Measurements from ENCODE around the gene SBNO2.

Gene SBNO2

DNA sequence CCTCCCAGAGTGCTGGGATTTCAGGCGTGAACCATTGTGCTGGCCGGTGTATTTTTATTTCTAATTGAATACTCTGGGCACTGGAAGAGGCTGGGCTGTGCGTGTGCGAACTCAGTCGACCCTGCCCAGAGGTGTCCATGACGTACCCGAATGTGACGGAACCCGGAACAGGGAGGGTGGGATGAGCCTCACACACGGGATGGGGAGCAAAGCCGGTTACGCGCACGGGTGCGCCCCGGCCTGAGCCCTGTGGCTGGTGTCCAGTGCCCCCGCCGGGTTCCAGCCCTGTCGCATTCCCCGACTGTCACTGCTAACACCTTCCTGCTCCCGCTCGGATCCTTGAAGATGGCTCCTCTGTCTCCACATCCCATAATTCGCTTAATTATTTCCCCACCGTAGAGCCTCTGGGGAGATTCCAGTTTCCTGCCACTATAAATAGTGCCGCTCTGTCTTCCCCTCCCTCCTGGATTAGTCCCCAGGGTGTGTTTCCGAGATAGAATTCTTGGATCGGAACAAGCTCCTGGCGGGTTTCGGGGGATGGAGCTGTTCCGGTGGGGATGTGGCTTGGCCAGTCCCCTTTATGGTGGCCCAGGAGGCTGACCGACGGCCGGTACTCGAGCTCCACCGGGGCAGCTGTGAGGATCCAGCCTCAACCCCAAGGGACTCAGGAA lies 22.0 kb downstream of the SBNO2 start:
- no peak for DNase-seq

DNA sequence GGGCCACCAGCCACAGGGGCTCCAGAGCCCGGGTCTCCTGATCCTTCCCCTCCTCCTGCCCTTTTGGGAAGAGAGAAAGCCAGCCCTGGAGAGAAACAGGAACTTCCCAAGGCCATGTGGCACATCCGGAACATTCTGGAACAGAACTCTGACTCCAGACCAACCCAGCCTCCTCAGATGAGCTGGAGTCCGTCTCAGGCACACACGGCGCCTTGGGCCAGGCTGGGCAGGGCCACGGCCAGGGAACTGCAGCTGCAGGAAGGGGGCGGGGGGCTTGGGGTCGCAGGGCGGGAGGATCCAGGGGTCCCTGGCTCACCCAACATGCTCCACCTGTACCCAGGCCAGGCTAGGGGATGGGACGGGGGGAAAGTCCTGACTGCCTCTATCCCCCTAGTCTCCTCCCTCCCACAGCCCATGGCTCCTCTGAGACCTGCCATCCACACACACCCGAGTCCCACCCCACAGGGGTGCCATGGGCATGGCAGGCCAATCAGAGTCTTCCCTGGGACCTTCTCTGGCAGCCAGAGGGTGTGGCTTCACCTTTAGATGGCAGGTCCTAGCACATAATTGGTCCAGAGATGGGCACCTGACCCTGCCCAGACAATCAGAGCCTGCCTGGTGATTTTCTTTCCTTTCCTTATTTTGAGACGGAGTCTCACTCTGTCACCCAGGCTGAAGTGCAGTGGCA lies 22.9 kb downstream of the SBNO2 start:
- no peak for DNase-seq

DNA sequence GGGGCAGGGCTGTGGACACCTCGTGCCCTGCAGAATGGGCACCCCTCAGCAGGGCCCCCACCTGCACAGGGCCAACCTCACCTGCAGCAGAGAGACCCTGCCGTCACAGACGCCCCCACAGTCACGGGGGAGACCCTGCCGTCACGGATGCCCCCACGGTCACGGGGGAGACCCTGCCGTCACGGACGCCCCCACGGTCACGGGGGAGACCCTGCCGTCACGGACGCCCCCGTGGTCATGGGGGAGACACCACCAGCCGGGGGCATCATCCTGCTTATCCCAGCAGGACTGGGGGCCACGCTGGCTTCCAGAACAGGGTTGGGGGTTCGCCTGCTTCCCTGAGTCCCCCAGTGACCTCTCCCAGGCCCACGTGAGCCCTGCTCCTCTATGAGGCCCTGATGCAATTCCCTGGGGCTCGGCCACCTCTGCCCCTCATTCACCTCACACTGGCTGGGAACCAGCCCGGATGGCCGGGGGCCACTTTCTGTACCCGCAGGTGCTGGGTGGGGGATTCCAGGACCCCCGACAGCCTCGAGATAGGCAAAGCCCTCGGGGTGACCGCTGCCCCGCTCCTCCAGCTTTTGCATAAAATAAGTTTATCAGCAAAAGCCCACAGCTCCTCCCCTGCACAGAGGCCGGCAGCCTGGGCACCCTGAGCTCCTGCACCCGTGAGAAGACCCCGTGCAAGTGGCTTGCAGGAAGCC lies 23.6 kb downstream of the SBNO2 start:
- DNase-seq = no peak

DNA sequence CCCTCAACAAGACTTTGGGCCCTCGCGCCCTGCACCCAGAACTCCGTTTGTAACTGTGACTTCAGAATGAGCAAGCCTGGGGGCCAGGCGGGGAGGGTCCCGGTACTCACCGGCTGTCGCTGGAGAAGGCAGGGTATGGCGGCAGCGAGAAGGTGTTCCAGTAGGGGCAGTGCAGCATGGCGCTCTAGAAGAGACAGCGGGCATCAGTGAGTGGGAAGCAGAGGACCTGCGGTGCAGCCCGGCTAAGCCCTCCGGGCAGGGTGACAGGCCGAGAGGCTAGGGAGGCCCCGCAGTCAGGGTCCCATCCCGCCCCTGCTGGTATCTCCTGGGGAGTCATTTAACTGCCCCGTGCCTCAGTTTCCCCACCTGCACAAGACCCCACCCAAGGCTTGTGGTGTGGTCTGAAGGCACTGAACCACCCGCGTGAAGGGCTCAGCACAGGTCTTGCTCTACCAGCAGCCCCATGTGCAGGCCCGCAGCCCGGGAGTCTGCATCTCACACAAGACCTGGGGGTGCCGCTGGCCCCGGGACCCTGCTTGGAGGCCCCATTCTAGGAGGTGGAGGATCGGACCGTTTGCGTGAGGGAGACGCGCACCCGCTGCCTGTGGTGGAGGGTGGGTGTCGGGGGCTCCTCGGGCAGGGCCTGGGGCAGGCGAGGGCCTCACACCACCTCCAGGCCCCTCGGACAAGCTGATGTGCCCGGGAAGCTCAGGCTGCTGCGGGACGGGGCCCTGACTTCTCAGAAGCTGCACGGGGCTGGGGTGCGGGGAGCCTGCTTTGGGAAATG lies 24.6 kb downstream of the SBNO2 start:
- no peak for DNase-seq

DNA sequence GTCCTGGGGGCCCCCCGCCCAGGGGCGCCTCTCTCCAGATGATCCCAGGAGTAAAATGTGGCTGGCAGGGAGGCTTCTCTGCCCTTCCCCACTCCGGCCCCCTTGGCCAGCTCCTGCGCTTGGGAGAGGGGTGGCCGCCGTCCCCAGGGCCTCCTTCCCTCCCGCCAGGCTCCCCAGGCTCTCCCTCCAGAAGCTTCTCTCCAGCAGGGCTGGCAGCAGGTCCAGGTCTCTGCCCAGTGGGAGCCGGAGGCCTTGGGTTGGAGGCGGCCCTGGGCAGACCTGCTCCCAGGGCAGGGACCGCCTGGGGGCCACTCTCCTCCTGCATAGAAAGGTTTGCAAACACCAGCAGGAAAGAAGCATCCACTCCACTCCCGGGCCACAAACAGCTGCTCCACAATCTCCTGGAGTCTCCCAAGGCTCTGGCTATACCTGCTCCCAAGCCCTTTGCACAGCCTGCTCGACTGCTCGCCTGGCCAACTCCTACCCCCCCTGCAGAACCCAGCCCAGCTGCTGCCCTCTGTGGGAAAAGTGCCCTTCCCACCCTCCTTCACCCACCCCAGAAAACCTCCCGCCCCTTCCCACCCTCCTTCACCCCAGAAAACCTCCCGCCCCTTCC lies 26.0 kb downstream of the SBNO2 start:
- no peak for DNase-seq

DNA sequence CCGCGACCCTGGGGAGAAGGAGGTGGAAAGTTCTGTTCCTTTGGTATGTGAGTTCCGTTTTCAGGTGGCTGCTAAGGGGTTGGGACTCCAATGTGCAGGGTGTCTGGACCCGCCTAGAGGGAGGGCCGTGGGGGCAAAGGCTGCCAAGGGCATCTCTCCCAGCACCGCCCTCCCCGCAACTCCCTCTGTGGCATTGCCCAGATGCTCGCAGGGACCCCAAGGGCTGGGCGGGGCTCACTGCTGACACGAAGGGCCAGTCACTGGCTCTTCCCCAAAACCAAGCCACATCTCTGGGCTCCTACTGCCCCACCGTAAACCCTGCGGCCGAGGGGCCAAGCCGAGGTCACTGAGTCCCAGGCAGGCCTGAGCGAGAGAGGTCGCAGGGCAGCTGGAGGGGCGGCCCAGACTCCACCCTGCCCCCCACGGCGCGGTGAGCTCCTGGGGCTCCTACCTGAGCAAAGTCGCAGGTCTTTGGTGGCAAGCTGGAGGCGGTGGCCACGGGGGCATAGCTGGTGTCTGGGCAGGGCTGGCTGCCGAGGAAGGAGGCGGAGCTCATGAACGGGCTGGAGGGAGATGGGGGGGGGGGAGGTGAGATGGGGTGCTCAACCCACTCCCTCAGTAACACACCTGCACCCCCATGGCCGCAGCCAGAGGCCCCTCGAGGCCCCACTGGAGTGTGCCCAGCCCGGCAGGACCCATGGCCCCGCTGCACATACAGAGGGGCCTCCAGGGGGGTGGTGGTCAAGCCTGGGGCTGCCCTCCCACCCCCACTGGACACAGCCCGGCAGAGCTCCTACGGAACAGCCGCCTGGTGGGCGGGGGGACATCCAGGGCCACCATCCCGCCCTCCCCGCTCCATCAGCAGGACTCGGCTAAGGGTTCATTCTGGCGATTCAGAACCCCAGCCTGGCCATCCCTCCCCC lies 26.9 kb downstream of the SBNO2 start:
- no peak for DNase-seq

DNA sequence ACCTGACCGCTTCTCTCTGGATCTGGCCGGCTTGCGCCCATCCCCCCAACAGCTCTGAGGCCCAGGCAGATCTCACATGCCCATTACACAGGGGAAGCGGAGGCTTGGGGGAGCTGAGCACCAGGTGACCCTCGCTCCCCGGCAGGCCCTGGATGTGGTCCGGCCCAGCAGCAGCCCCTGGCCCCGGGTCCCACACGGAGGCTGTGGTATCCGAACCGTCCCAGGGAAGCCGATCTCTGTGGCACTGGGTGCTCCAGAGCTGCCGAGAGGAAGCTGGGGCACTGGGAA lies 27.7 kb downstream of the SBNO2 start:
- no peak for DNase-seq

DNA sequence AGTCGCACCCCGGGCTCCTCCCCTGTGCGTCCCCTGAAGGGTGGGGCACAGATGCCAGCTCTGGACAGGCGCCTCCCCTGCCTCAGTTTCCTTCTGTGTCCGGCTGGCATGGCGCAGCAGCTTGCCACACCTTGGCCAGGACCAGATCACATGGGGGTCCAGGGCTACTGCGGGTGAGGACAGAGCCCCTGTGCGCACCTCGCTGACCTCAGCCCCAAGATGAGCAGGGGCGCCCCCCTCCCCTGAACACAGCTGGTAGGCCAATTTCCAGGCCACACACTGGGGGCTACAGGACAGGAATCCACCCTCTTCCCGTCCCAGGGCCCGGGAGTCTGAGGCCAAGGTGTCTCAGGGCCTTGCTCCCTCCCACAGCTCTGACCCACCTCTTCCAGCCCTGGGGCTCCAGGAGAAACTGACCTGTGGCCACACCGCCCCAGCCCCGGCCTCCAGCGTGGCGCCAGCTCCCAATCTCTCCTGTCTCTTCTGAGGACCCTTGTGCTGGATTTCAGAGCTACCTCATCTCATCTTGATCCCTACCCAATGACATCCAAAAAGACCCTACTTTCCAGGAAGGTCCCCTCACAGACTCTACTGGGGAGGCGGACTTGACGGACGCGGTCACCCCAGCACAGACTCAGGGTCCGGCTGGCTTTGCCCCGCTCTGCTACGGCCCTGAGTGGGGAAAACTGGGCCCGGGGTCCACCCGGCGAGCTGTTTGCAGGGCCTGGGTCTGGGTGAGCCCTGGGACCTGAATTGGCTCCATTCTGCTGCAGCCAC lies 28.2 kb downstream of the SBNO2 start:
- no peak for DNase-seq

DNA sequence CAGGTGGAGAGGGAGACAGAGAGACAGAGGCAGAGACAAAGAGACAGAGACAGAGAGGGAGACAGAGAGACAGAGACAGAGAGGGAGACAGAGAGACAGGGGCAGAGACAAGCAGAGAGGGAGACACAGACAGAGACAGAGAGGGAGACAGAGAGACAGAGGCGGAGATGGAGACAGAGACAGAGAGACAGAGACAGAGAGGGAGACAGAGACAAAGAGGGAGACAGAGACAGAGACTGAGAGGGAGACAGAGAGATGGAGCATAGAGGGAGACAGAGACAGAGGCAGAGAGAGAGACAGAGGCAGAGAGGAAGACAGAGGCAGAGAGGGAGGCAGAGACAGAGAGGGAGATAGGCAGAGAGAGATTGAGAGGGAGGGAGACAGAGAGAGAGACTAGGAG lies 29.3 kb downstream of the SBNO2 start:
- no peak for DNase-seq

DNA sequence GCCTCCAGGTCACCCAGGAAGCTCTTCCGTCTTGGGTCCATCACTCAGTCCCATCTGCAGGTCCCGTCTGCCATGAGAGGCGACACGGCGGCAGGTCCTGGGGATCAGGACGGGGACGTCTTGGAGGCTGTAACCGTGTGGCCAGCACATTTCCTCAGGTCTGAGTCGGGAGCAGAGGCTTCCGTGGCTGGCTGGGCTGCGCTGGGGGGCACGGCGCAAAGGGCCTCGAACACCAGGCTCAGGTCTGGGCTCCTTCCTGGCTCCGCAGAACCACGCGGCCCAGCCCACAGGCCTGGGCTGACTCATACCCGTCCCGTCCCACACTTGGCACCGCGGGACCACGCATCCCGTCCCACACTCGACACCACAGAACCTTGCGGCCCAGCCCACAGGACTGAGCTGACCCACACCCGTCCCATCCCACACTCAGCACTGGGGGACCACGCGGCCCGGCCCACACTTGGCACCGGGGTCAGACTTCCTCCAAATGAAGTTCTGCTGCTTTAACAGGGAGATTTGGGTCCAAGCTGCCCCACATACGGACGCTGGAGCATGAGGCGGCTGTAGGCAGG lies 30.2 kb downstream of the SBNO2 start:
- DNase-seq = no peak

DNA sequence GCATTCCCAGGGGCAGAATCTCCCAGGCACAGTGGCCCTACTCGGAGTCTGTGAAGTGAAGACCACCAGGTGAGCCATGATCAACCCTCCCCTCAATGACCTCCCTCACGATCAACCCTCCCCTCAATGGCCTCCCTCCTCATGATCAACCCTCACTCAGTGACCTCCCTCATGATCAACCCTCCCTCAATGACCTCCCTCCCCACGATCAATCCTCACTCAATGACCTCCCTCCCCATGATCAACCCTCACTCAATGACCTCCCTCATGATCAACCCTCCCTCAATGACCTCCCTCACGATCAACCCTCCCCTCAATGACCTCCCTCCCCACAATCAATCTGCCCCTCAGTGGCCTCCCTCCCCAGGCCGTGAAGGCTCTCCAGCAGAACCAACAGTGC lies 32.1 kb downstream of the SBNO2 start:
- DNase-seq = no peak

DNA sequence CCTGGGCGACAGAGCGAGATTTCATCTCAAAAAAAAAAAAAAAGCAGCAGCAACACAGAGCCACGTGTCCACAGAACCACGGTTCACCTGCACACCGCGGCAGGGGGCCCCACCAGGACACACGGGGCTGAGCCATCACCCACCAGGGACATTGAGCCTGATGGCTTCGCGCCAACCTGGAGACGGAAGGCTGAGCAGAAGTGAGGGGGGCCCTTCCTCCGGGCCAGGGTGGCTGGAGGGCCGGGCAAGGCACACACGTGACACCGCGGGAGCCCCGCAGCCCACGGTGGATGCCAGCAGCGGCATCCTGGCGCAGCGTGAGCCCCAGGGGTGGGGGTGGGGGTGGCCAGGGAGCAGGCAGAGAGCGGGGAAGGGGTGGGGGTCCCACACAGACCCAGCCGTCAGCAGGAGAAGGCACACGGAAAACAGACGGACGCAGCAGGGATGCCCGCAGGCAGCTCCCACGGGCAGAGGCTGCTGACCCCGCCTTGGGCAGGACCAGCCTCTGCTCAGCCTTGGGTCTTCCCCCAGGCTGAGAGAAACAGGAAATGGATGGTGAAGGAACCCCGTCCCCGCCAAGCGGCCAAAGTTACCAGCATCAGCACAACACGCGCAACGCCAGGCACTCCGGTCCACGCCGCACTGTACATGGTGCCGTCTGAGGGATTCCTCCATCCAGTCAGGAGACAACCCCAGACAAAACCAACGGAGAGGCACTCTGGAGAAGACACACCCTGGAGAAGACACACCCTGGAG lies 33.6 kb downstream of the SBNO2 start:
- no peak for DNase-seq

DNA sequence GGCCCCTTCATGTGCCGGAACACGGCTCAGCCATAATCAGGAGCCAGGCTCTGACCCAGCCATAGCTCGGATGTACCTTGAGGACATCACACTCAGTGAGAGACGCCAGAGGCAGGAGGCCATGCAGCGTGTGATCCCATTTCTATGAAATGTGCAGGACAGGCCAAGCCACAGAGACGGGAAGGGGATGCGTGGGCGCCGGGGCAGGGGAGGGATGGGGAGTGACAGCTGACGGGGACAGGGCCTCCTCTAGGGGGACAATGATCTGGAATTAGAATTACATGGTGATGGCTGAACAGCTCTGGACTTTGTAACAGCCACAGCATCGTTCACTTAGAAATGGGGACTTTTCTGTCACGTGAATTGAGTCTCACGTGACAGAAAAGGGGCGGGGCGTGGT lies 34.9 kb downstream of the SBNO2 start:
- no peak for DNase-seq

DNA sequence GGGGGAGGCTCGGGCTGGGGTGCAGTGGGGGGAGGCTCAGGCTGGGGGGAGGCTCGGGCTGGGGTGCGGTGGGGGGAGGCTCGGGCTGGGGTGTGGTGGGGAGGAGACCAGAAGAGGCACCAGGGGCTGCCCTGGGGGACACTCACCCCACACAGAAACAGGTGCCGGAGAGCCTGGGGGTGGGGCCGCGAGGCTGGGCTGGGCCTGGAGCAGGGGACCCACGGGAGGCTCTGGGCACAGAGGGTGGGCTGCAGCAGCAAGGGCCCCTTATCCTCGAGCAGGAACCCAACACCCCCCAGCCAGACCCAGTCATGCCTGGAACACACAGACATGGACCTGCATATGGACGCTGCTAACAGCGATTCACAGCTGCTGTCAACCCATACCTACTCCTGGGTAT lies 35.9 kb downstream of the SBNO2 start:
- no peak for DNase-seq

DNA sequence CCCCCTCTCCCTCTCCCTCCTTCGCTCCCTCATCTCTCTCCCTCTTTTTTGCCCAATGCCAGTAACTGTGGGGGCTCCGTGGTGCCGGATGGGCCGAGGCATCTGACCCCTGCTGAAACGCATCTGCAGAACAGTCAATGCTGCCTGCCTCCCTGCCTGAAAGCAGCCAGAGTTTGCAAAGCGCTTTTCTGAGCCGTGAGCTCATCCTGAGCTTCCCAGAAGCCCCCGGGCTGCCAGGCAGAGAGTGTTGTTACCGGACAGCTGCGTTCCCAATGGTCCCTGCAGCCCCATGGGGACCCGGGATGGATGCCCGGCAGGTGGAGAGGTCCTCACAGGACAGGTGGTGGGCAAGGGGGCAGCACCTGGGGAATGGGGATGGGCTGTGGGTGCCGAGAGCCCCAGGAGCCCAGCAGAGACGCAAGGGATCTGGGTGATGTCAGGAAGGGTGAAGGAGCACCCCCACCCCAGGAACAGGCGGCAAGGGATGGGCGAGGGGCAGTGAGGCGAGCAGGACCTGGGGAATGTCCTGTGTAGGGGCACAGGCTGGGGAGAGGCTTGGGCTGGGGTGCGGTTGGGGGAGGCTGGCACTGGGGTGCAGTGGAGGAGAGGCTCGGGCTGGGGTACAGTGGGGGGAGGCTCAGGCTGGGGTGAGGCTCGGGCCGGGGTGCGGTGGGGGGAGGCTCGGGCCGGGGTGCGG lies 37.3 kb downstream of the SBNO2 start:
- no peak for DNase-seq

DNA sequence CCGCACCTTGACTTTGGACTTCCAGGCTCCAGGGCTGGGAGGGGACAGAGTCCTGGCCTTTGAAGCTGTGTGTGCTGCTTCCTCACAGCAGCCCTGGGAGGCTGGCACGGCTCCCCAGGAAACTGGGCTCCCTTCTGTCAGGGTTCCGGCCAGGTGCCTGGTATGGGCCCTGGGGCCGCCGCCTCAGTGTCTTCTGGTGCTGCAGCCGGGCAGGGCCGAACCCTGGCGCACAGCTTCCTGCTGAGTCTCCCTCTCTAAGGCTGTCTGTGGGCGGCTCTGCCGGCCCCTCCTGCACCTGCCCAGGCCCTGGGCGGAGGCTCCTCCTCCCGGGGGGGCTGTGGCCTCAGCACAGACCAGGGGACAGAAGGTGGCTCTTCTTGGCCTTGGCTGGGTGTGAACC lies 37.9 kb downstream of the SBNO2 start:
- DNase-seq = no peak

DNA sequence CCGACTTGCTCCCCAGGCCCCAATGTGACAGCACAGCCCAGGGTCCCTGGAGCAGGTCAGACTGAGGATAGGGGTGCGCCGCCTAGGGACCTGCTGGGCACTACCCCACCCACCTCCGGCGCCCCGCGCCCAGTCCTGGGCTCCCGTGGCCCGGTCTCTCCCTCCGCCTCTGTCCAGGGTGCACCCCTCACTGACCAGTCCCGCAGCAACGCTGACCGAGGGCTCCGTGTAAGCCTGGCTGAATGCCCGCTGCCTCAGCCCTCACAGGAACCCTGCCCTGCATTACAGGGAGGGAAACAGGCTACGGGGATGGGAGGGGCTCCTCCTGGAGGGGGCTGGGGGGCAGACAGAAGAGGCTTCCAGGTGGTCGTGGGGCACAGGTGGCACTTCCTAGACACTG lies 38.6 kb downstream of the SBNO2 start:
- DNase-seq = no peak

DNA sequence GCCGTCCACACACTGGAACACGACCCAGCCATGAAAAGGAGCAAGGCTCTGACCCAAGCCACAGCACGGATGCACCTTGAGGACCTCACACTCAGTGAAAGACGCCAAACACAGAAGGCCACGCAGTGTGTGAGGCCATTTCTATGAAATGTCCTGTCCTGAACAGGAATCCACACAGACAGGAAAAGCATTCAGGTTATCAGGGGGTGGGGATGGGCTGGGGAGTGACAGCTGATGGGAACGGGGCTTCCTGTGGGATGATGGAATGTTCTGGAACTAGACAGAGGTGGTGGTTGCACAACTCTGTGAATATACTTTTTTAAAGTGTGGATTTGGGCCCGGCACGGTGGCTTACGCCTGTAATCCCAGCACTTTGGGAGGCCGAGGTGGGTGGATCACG lies 39.6 kb downstream of the SBNO2 start:
- DNase-seq = no peak

DNA sequence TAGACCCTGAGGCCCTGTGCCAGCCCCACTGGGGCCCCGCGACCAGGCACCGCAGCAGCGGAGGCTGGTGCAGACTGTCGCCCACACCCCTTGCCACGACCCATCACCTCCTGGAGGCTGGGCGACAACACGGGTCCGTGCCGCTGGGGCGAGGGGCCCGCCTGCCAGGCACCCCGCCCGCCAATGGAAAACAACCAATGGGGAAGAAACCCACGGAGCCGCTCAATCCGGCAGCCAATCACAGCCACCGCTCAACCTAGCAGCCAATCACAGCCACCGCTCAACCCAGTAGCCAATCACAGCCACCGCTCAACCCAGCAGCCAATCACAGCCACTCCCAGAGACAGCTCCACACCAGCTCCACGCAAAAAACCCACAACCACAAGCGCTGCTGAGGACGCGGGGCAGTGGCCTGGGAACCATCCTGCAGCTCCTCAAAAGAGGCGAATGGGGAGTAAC lies 40.6 kb downstream of the SBNO2 start:
- DNase-seq = no peak
